ENCODE measurements around the gene TCN1. TPM values are rescaled to one million over a fixed set of nuclear protein-coding genes. Genes with fewer than 3 reads are reported as not detected.
"Not testable (repeated sequence)": the region's sequence is repeated elsewhere in the genome, so short reads cannot be mapped to it uniquely, and the experiment has no call there.

The TCN1 gene
- total RNA-seq, 2 experiments from 2014 or later = not detected

DNA sequence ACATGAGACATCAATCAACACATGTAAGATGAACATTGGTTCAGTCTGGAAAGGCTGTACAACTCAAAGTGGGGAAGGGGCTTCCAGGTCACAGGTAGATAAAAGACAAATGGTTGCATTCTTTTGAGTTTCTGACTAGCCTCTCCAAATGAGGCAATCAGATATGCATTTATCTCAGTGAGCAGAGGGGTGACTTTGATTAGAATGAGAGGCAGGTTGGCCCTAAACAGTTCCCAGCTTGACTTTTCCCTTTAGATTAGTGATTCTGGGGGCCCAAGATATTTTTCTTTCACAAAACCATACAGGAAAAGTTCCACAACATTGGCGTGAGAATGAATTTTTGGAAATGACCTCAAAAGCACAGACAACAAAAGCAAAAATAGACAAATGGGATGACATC, 49.9 kb downstream of the TCN1 start:
- H3K27me3 Mint-ChIP-seq; POLR2A ChIA-PET; H3K36me3 Mint-ChIP-seq; DNase-seq; H3K4me1 Mint-ChIP-seq (ENCODE audit: low read depth); H3K4me3 Mint-ChIP-seq; H3K9me3 Mint-ChIP-seq; CTCF ChIA-PET; intact Hi-C loops (cut with micrococcal nuclease); H3K27ac Mint-ChIP-seq: not testable (repeated sequence)

- intact Hi-C loops (cut with micrococcal nuclease) = no loop called here
- H3K4me1 Mint-ChIP-seq (ENCODE audit: low read depth) = peaks cover 12% of the 10 kb centered on the region
- ChIA-PET CTCF (no interaction called here), POLR2A (no interaction called here)
- no peaks in the 10 kb centered on the region for H3K27me3 Mint-ChIP-seq
- no peak overlapping the region for H3K27ac Mint-ChIP-seq
- no peak overlapping the region for H3K4me3 Mint-ChIP-seq
- no peak for DNase-seq
- no peaks in the 10 kb centered on the region for H3K36me3 Mint-ChIP-seq
- H3K9me3 Mint-ChIP-seq = no peaks in the 10 kb centered on the region
Observed at GRCh38 chr11:59815754-59816153, 50.5 kb downstream of the TCN1 start.

- intact Hi-C loops (cut with micrococcal nuclease) = loop anchor here (5.0 kb wide), 2 partner anchors 197 to 262 kb away; partner anchors contain the start of gene OSBP
- H3K36me3 Mint-ChIP-seq = peaks cover 2% of the 10 kb centered on the region
- H3K4me3 Mint-ChIP-seq = peak overlapping the region; percentile 35
- DNase-seq = no peak
- ChIA-PET POLR2A (no interaction called here), CTCF (interaction anchor here (0.6 kb wide), 1 partner anchor 12 kb away, joined by 3 read pairs; no protein-coding TSS in a partner anchor)
- H3K27ac Mint-ChIP-seq = peak overlapping the region; percentile 25
- H3K4me1 Mint-ChIP-seq (ENCODE audit: low read depth) = peaks cover 19% of the 10 kb centered on the region
- no peaks in the 10 kb centered on the region for H3K27me3 Mint-ChIP-seq
- H3K9me3 Mint-ChIP-seq = no peaks in the 10 kb centered on the region
Observed at GRCh38 chr11:59814021-59814420, 52.3 kb downstream of the TCN1 start.

DNA sequence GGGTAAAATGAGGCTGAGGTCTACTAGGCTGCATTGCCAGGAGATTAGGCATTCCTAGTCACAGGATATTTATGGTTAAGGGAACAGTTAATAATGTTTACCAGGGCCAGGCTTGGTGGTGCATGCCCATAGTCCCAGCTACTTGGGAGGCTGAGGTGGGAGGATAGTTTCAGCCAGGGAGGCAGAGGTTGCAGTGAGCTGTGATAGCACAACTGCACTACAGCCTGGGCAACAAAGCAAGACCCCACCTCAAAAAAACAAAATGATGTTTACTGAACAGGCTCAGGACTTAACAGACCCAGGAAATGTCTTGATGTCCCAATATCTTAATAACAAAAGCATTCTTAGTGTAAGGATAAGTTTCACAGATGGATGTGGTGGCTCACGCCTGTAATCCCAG, 52.9 kb downstream of the TCN1 start:
- ChIA-PET POLR2A (no interaction called here), CTCF (interaction anchor here (0.6 kb wide), 1 partner anchor 12 kb away, joined by 3 read pairs; no protein-coding TSS in a partner anchor)
- H3K9me3 Mint-ChIP-seq = no peaks in the 10 kb centered on the region
- no peaks in the 10 kb centered on the region for H3K27me3 Mint-ChIP-seq
- H3K4me3 Mint-ChIP-seq = no peak overlapping the region
- intact Hi-C loops (cut with micrococcal nuclease) = loop anchor here (5.0 kb wide), 2 partner anchors 196 to 261 kb away; partner anchors contain the start of gene OSBP
- no peak for DNase-seq
- H3K36me3 Mint-ChIP-seq = peaks cover 3% of the 10 kb centered on the region
- H3K4me1 Mint-ChIP-seq (ENCODE audit: low read depth) = peaks cover 20% of the 10 kb centered on the region
- no peak overlapping the region for H3K27ac Mint-ChIP-seq

DNA sequence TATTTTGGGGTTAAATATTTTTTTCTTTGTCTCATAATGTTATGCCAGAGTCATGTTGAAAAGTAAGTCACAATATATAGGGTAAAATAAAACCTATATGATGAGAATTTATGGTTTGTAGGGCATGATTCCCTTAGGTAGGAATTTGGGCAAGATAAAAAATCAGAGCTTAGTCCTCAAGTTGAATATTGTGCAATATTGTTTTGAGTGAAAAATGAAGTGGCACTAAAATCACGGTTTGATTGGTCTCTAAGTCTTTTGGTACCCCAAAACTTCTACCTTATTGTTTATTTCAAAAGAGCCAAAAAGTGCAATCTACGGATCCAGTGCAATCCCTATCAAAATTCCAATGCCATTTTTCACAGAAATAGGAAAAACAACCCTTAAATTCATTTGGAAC, 54.1 kb downstream of the TCN1 start:
- H3K27ac Mint-ChIP-seq = no peak overlapping the region
- POLR2A ChIA-PET = no interaction called here
- H3K27me3 Mint-ChIP-seq = no peaks in the 10 kb centered on the region
- H3K4me3 Mint-ChIP-seq = no peak overlapping the region
- peaks cover 7% of the 10 kb centered on the region for H3K36me3 Mint-ChIP-seq
- intact Hi-C loops (cut with micrococcal nuclease) = loop anchor here (5.0 kb wide), 2 partner anchors 195 to 260 kb away; partner anchors contain the start of gene OSBP
- CTCF ChIA-PET = interaction anchor here (0.6 to 5.9 kb wide), 2 partner anchors 58 to 90 kb away, joined by 5 to 54 read pairs; partner anchors contain the start of gene STX3
- DNase-seq = no peak
- H3K9me3 Mint-ChIP-seq = no peaks in the 10 kb centered on the region
- H3K4me1 Mint-ChIP-seq (ENCODE audit: low read depth) = peaks cover 20% of the 10 kb centered on the region

GRCh38 chr11:59810911-59811259, 55.4 kb downstream of the TCN1 start:
- H3K27ac Mint-ChIP-seq = peak overlapping the region; percentile 86
- peaks cover 16% of the 10 kb centered on the region for H3K36me3 Mint-ChIP-seq
- ChIA-PET CTCF (interaction anchor here (0.9 to 5.9 kb wide), 5 partner anchors 9 to 108 kb away, joined by 3 to 54 read pairs (median 6); partner anchors contain the start of gene STX3), POLR2A (no interaction called here)
- H3K9me3 Mint-ChIP-seq = no peaks in the 10 kb centered on the region
- peaks cover 20% of the 10 kb centered on the region for H3K4me1 Mint-ChIP-seq (ENCODE audit: low read depth)
- intact Hi-C loops (cut with micrococcal nuclease) = loop anchor here (1.0 to 5.0 kb wide), 5 partner anchors 54 to 259 kb away; partner anchors contain the start of genes OSBP and PATL1
- H3K4me3 Mint-ChIP-seq = peak overlapping the region; percentile 90
- no peaks in the 10 kb centered on the region for H3K27me3 Mint-ChIP-seq
- DNase-seq = no peak

DNA sequence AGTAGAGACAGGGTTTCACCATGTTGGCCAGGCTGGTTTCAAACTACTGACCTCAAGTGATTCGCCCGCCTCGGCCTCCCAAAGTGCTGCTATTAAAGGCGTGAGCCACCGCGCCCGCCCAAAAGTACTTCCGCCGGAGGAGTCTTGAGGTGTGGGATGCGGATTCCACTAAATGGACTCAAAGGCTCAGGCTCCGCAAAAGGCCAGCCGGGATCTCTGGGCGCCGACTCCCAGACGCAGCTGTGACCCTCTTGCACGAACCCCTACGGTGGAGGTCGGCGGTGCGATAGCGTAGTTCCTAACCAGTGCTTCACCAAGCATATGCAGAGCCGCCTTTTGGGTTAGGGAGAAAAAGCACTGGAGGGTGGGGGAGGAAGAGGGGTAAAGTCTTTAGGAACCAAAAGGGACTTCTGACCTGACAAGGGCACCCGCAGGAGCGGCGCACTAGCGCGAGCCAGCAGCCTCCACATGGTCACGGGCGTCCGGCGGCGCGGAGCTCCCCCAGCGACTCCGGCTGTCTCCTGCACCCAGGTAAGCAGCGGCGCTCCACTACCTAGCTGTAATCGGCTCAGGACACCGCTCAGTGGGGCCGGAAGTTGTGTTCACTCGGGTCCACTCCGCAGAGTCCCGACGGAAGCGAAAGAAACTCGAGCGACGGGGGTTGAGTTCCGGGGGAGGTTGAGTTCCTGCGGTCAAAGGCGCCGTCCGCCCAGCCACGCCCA, 55.9 kb downstream of the TCN1 start, which contains the start of gene MRPL16:
TSS of gene MRPL16 (minus strand) at position 590 of the 722 bp plus-strand sequence. CDS start at position 470, 120 bp downstream.
- ChIA-PET POLR2A (no interaction called here), CTCF (interaction anchor here (0.9 to 5.9 kb wide), 5 partner anchors 9 to 109 kb away, joined by 3 to 54 read pairs (median 6); partner anchors contain the start of gene STX3)
- DNase-seq = peak; percentile 95
- intact Hi-C loops (cut with micrococcal nuclease) = loop anchor here (1.0 to 5.0 kb wide), 5 partner anchors 54 to 258 kb away; partner anchors contain the start of genes OSBP and PATL1
- H3K36me3 Mint-ChIP-seq = peaks cover 17% of the 10 kb centered on the region
- H3K27ac Mint-ChIP-seq = peak within 1 kb of the TSS; percentile 86
- peaks cover 20% of the 10 kb centered on the region for H3K4me1 Mint-ChIP-seq (ENCODE audit: low read depth)
- H3K27me3 Mint-ChIP-seq = no peaks in the 10 kb centered on the region
- H3K9me3 Mint-ChIP-seq = no peaks in the 10 kb centered on the region
- H3K4me3 Mint-ChIP-seq = peak within 1 kb of the TSS; percentile 90

GRCh38 chr11:59807047-59807610, 59.2 kb downstream of the TCN1 start:
- Mint-ChIP-seq H3K36me3 (peaks cover 20% of the 10 kb centered on the region), H3K27me3 (no peaks in the 10 kb centered on the region), H3K4me1 (ENCODE audit: low read depth) (peaks cover 16% of the 10 kb centered on the region), H3K9me3 (no peaks in the 10 kb centered on the region), H3K4me3 (no peak overlapping the region), H3K27ac (no peak overlapping the region)
- ChIA-PET POLR2A (no interaction called here), CTCF (interaction anchor here (0.6 to 5.9 kb wide), 3 partner anchors 53 to 258 kb away, joined by 3 to 54 read pairs (median 3); partner anchors contain the start of gene STX3)
- intact Hi-C loops (cut with micrococcal nuclease) = no loop called here
- no peak for DNase-seq

DNA sequence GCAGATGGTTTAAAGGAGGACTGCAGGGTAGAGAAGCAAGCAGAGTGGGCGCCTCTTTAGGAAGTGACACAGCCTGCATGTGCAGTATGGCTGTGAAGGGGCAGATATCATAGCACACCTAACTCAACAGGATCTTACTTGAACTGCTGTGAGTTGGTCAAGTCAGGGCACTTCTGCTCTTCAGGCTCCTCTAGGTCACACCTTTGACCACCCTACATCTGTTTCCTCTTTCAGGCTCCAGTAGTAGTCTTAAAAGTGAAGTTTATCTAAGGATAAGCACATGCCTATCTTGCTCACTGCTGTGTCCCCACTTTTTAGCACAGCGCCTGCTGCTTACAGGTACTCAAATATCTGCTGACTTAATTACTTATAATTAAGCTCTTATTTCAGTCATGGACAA, 62.2 kb downstream of the TCN1 start:
- Mint-ChIP-seq H3K9me3 (no peaks in the 10 kb centered on the region), H3K4me1 (ENCODE audit: low read depth) (peaks cover 5% of the 10 kb centered on the region), H3K27me3 (no peaks in the 10 kb centered on the region), H3K36me3 (peaks cover 18% of the 10 kb centered on the region), H3K4me3 (no peak overlapping the region), H3K27ac (no peak overlapping the region)
- DNase-seq = no peak
- intact Hi-C loops (cut with micrococcal nuclease) = no loop called here
- POLR2A ChIA-PET = no interaction called here
- CTCF ChIA-PET = interaction anchor here (0.6 to 8.2 kb wide), 3 partner anchors 9 to 115 kb away, joined by 3 to 132 read pairs (median 3); partner anchors contain the start of gene STX3

Other genes with a start within 250 kb of the TCN1 start
- 10 to 100 TPM; 58.3 to 62.3 TPM for gene PATL1, start 197.4 kb downstream of the TCN1 start, total RNA-seq
- gene OR10V1, start 152.6 kb downstream of the TCN1 start, total RNA-seq = not detected
- 10 to 100 TPM; 11.7 to 12.3 TPM for gene STX3, start 111.1 kb downstream of the TCN1 start, total RNA-seq
- 10 to 100 TPM; 80.2 to 80.5 TPM for gene MRPL16, start 55.7 kb downstream of the TCN1 start, total RNA-seq
- not detected for gene CBLIF, start 21.0 kb downstream of the TCN1 start, total RNA-seq
- not detected for gene OOSP3, start 12.3 kb upstream of the TCN1 start, total RNA-seq
- not detected for gene OOSP1, start 71.9 kb upstream of the TCN1 start, total RNA-seq
- not detected for gene OOSP4A, start 97.5 kb upstream of the TCN1 start, total RNA-seq
- gene OOSP4B, start 150.7 kb upstream of the TCN1 start, total RNA-seq = not detected
- not detected for gene OOSP2, start 173.9 kb upstream of the TCN1 start, total RNA-seq
- gene MS4A3, start 190.2 kb upstream of the TCN1 start, total RNA-seq = not detected
- not detected for gene MS4A2, start 222.2 kb upstream of the TCN1 start, total RNA-seq